ENCODE data around the gene TCF12.

TCF12 gene

DNA sequence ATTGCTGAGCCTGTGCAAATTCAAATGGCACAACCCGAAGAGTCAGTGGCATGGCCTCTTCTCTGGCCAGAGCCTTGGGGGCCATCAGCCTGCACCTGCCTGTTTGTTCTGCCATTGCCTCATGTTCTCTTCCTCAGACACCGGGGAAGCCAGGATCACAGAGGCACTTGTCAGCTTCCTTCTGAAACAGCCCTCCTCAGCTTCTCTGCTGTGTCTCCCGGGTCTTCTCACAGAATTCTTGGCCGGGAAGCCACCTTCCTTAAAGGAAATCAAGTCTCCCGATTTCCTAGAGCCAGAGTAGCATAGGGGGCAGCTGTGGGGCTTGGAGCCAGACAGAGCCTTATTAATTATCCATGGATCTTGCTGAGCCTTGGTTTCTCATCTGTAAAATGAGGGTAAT is 410.5 kb downstream of the TCF12 start:
- no peak for DNase-seq

DNA sequence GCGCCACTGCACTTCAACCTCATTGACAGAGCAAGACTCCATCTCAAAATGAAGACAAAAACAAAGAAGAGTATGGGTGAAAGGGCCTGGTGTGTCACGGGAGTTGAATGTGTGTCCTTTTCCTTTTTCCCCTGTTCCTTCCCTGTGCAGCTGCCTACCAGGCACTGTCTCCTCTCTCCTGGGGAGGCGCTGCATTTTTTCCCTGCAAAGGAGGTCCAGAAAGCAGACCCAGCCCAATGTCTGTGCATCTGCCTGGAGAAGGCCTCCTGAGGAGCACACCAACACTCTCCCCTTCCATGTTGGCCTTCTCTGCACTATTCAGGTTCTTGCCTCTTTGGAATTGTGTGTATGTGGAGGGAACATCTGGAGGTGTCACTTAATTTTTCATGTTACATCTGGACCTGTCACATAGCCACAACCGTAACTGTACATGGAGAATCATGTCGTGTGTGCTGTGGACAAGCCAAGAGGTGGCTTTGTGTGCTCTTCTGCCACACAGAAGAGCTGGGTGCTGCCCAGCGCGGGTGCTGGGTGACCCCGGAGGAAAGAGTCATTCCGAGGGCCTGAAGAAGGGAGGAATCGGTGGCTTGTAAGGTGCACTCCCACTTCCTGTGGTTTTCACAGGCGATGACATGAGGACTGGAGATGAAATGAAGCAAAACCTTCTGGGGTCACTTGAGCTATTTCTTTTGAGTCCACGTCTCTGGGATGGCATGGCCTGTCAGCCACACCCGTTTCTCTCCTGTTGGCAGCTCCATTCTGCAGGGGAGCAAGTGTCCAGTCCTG is 411.3 kb downstream of the TCF12 start:
- no peak for DNase-seq

- DNase-seq: no peak
Observed at GRCh38 chr15:57330619-57331340, 412.3 kb downstream of the TCF12 start.

DNA sequence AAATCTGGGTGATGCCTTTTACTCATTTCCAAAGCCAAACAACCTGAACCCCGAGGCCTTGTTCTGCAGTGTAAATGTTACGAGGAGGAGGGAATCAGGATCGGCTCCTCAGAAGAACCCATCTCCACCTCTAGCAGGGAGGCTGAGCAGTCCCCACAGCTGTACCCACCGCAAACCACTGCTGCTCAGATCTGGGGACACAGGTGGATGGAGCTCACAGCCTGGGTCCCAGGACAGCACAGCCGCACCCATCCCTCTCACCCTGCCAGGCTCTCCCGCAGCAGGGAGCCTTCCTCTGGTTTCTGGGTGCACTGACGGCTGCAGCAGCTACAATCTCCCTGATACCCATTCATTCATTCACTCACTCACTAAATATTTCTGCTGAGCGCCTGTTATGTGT is 413.9 kb downstream of the TCF12 start:
- no peak for DNase-seq

- DNase-seq: no peak
Observed at GRCh38 chr15:57333487-57333886, 415.0 kb downstream of the TCF12 start.

GRCh38 chr15:57334257-57334656 is 415.8 kb downstream of the TCF12 start:
- DNase-seq: no peak

- no peak for DNase-seq
Observed at GRCh38 chr15:57335293-57335715, 416.9 kb downstream of the TCF12 start.

- DNase-seq: no peak
Observed at GRCh38 chr15:57335719-57336118, 417.3 kb downstream of the TCF12 start.

DNA sequence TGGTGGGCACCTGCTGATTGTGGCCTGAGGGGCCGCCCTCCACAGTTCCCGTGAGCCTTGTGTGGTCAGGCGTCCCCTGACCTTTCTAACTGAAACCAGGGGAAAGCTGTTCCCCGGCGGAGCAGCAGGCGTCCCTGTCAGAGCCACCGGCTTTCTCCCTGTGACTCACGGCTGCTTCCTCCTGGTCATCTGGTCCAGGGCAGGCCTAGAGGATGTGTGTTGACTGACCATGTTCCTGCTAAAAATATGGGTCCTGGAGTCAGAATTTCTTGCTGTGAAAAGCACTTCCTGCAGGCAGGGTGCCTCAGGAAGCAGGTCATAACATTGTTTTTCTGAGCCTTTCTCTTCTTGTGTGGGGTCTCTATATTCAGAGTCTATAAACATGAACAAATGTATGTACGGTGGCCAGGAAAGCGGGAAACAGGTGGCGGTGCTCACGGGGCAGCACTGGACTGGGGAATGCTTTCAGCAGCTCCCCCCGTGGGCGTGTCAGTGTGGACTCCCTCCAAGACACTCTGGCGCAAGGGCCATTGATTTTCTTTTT is 419.5 kb downstream of the TCF12 start:
- no peak for DNase-seq

DNA sequence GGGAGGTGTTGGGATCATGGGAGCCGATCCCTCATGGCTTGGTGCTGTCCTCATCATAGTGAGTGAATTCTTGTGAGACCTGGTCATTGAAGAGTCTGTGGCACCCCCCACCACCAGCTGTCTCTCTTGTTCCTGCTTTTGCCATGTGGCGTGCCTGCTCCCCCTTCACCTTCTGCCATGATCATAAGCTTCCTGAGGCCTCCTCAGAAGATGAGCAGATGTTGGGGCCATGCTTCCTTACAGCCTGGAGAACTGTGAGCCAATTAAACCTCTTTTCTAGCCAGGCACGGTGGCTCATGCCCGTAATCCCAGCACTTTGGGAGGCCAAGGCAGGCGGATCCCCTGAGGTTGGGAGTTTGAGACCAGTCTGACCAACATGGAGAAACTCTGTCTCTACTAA is 420.9 kb downstream of the TCF12 start:
- DNase-seq: no peak
